Gastrocnemius medialis (tissue), 4 donors: ENCODE data around the gene FKBP9.
"Not testable (repeated sequence)": the region's sequence is repeated elsewhere in the genome, so short reads cannot be mapped to it uniquely, and the experiment has no call there.

Experiments
- CTCF ChIP-seq, 5 experiments: fragments of 450-650 bp in 3 of 5; fragments of 200-600 bp in 2 of 5; sonication (generic) in 2 of 5; IDR thresholded peaks in 4 of 5; conservative IDR thresholded peaks in 1 of 5; 1 replicate in 4 of 5; 2 replicates in 1 of 5; pipeline ENCODE4 v1.5.1; 2016 to 2019; ENCODE audit warnings: antibody characterized with exemption in 5 of 5, mild to moderate bottlenecking in 3 of 5, moderate library complexity in 3 of 5
- POLR2A ChIP-seq, 2 donors: fragments of 450-650 bp; IDR thresholded peaks; one replicate each; pipeline ENCODE4 v1.6.1; 2017; ENCODE audit warnings: antibody characterized with exemption in 2 of 2, mild to moderate bottlenecking in 2 of 2, moderate library complexity in 2 of 2

GRCh38 chr7:32998361-32999171 is 41.3 kb downstream of the FKBP9 start:
- TF ChIP-seq CTCF (IDR thresholded peaks at IDR 0.05 in 4 of 5, conservative IDR thresholded peaks at IDR 0.05 in 1 of 5); POLR2A (IDR thresholded peaks at IDR 0.05): not testable (repeated sequence)
